Suppressor macrophage (primary cell): ENCODE results near the gene PIK3C2G.

Experiments
- DNase-seq, 4 experiments: peaks; one replicate each; pipeline ENCODE4 v3.0.0-alpha.2; 2020 to 2022

Gene PIK3C2G

GRCh38 chr12:18343708-18344107, 82.4 kb downstream of the PIK3C2G start:
- no peak for DNase-seq

- no peak for DNase-seq
These were observed 83.9 kb downstream of the PIK3C2G start for GRCh38 chr12:18345021-18345735.

GRCh38 chr12:18352312-18352711, 91.0 kb downstream of the PIK3C2G start:
- DNase-seq, result no peak

GRCh38 chr12:18355429-18355828, 94.1 kb downstream of the PIK3C2G start:
- DNase-seq, result no peak

- DNase-seq, result no peak
These were observed 96.8 kb downstream of the PIK3C2G start for GRCh38 chr12:18358077-18358476.

- DNase-seq, result no peak
These were observed 97.6 kb downstream of the PIK3C2G start for GRCh38 chr12:18358930-18359329.

GRCh38 chr12:18361433-18361832, 100.1 kb downstream of the PIK3C2G start:
- no peak for DNase-seq

GRCh38 chr12:18363321-18363720, 102.0 kb downstream of the PIK3C2G start:
- no peak for DNase-seq

GRCh38 chr12:18368594-18368993, 107.3 kb downstream of the PIK3C2G start:
- DNase-seq, result no peak

- no peak for DNase-seq
These were observed 111.9 kb downstream of the PIK3C2G start for GRCh38 chr12:18373181-18373580.

GRCh38 chr12:18375131-18375530, 113.8 kb downstream of the PIK3C2G start:
- no peak for DNase-seq

GRCh38 chr12:18375583-18375982, 114.3 kb downstream of the PIK3C2G start:
- DNase-seq, result no peak

GRCh38 chr12:18382236-18382885, 121.0 kb downstream of the PIK3C2G start:
- DNase-seq, result no peak

- no peak for DNase-seq
These were observed 121.9 kb downstream of the PIK3C2G start for GRCh38 chr12:18383203-18383602.

GRCh38 chr12:18387706-18388105, 126.4 kb downstream of the PIK3C2G start:
- DNase-seq, result no peak

GRCh38 chr12:18389820-18390219, 128.5 kb downstream of the PIK3C2G start:
- DNase-seq, result no peak

- no peak for DNase-seq
These were observed 129.8 kb downstream of the PIK3C2G start for GRCh38 chr12:18391151-18391550.

- DNase-seq, result no peak
These were observed 133.4 kb downstream of the PIK3C2G start for GRCh38 chr12:18394742-18395141.

- no peak for DNase-seq
These were observed 138.9 kb downstream of the PIK3C2G start for GRCh38 chr12:18400186-18400585.

GRCh38 chr12:18402872-18403611, 141.7 kb downstream of the PIK3C2G start:
- DNase-seq, result no peak

- DNase-seq, result no peak
These were observed 150.1 kb downstream of the PIK3C2G start for GRCh38 chr12:18411453-18411852.

GRCh38 chr12:18414671-18415070, 153.4 kb downstream of the PIK3C2G start:
- no peak for DNase-seq

GRCh38 chr12:18415227-18415626, 153.9 kb downstream of the PIK3C2G start:
- no peak for DNase-seq

- no peak for DNase-seq
These were observed 155.1 kb downstream of the PIK3C2G start for GRCh38 chr12:18416412-18416811.
